Measurements from ENCODE around the gene REEP1.

The REEP1 gene

DNA sequence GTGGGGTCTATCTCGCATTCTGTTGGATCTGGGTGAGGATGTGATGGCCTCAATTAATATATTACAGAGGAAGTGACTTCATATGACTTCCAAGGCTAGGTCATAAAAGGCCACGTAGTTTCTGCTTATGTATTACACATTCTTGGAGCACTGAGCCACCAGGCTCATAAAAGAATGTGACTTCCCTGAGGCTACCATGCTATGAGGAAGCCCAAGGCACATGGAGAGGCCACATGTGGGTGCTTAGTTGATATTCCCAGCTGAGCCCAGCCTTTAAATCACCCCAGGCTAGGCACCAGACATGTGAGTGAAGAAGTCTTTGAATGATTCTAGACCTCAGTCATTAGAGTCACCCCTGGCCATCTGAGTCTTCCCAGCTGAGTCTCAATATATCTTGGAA lies 13.3 kb upstream of the REEP1 start:
- TF ChIP-seq POLR2AphosphoS5 (IDR thresholded peaks at IDR 0.05; ENCODE audit: low read depth, low read length), result no peak
- TF ChIP-seq, protein P1, sequence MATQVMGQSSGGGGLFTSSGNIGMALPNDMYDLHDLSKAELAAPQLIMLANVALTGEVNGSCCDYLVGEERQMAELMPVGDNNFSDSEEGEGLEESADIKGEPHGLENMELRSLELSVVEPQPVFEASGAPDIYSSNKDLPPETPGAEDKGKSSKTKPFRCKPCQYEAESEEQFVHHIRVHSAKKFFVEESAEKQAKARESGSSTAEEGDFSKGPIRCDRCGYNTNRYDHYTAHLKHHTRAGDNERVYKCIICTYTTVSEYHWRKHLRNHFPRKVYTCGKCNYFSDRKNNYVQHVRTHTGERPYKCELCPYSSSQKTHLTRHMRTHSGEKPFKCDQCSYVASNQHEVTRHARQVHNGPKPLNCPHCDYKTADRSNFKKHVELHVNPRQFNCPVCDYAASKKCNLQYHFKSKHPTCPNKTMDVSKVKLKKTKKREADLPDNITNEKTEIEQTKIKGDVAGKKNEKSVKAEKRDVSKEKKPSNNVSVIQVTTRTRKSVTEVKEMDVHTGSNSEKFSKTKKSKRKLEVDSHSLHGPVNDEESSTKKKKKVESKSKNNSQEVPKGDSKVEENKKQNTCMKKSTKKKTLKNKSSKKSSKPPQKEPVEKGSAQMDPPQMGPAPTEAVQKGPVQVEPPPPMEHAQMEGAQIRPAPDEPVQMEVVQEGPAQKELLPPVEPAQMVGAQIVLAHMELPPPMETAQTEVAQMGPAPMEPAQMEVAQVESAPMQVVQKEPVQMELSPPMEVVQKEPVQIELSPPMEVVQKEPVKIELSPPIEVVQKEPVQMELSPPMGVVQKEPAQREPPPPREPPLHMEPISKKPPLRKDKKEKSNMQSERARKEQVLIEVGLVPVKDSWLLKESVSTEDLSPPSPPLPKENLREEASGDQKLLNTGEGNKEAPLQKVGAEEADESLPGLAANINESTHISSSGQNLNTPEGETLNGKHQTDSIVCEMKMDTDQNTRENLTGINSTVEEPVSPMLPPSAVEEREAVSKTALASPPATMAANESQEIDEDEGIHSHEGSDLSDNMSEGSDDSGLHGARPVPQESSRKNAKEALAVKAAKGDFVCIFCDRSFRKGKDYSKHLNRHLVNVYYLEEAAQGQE (IDR thresholded peaks at IDR 0.05; ENCODE audit: insufficient read depth in 1 of 2, low read depth in 2 of 2, low read length in 2 of 2), result no peak
- no peak for TF ChIP-seq SIN3A (IDR thresholded peaks at IDR 0.05; ENCODE audit: borderline replicate concordance, insufficient read depth, low read length)
- no peak for TF ChIP-seq FOXP2 (optimal IDR thresholded peaks at IDR 0.05; ENCODE audit: borderline replicate concordance, extremely low read depth, extremely low read length, insufficient read depth)
- no peak for TF ChIP-seq TAF1 (IDR thresholded peaks at IDR 0.05; ENCODE audit: borderline replicate concordance, insufficient read depth, low read length)

DNA sequence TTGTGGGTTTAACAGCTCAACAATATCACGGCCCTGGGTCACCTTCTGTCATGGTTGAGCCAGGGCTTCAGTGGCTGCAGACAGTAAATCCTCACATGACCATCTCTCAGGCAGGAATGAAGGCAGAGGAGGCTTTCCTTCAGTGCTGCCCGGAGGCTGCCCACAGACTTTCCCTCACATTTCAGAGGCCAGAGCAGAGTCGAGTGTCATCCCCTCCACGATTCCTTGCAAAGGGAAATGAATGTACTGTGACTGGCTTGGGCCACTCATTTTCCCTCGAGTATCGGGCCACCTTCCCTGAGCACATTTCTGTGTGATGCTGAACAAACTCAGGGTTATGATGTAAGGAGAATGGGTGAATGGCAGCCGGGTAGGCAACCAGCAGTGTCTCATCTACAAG lies 10.0 kb upstream of the REEP1 start:
- TF ChIP-seq FOXP2 (optimal IDR thresholded peaks at IDR 0.05; ENCODE audit: borderline replicate concordance, extremely low read depth, extremely low read length, insufficient read depth) (no peak), SIN3A (IDR thresholded peaks at IDR 0.05; ENCODE audit: borderline replicate concordance, insufficient read depth, low read length) (no peak)
- TF ChIP-seq, protein P1 (IDR thresholded peaks at IDR 0.05; ENCODE audit: insufficient read depth in 1 of 2, low read depth in 2 of 2, low read length in 2 of 2), result no peak

DNA sequence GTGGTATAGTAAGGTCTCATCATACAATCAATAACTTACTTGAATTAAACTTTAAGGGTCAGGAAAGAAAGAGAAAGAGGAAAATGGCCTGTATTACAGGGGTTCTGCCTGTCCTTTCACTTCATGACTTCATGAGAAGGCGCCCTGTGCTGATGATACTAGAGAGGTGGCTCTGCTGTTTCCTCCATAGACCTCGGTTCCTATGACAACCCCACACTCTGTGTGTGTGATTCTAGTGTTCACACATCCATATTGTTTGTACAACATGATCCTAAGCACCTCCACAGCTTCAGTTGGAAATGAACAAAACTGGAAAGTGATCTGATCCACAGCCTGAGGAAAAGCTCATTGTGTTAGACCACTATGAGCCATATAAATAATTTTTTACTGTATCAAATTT lies 7.0 kb upstream of the REEP1 start:
- TF ChIP-seq POLR2AphosphoS5 (IDR thresholded peaks at IDR 0.05; ENCODE audit: low read depth, low read length), result no peak
- no peak for TF ChIP-seq SIN3A (IDR thresholded peaks at IDR 0.05; ENCODE audit: borderline replicate concordance, insufficient read depth, low read length)
- TF ChIP-seq, protein P1 (IDR thresholded peaks at IDR 0.05; ENCODE audit: insufficient read depth in 1 of 2, low read depth in 2 of 2, low read length in 2 of 2), result no peak
- TF ChIP-seq FOXP2 (optimal IDR thresholded peaks at IDR 0.05; ENCODE audit: borderline replicate concordance, extremely low read depth, extremely low read length, insufficient read depth), result no peak
- no peak for TF ChIP-seq TAF1 (IDR thresholded peaks at IDR 0.05; ENCODE audit: borderline replicate concordance, insufficient read depth, low read length)

DNA sequence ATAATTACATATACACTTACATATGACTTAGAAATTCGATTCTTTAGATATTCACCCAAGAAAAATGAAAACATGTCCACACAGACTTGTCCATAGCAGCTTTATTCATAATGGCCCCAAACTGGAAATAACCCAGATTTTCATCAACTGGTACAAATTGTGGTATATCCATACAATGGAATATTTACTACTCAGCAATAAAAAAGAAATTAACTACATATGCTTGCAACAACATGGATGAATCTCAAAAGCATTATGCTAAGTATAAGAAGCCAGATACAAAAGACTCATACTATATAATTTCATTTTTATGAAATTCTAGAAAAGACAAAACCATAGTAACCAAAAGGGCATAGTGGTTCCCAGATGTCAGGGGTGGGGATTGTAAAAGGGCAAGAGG lies 5.1 kb upstream of the REEP1 start:
- TF ChIP-seq POLR2AphosphoS5 (IDR thresholded peaks at IDR 0.05; ENCODE audit: low read depth, low read length) (no peak), TAF1 (IDR thresholded peaks at IDR 0.05; ENCODE audit: borderline replicate concordance, insufficient read depth, low read length) (no peak), SIN3A (IDR thresholded peaks at IDR 0.05; ENCODE audit: borderline replicate concordance, insufficient read depth, low read length) (no peak), FOXP2 (optimal IDR thresholded peaks at IDR 0.05; ENCODE audit: borderline replicate concordance, extremely low read depth, extremely low read length, insufficient read depth) (no peak)
- TF ChIP-seq, protein P1 (IDR thresholded peaks at IDR 0.05; ENCODE audit: insufficient read depth in 1 of 2, low read depth in 2 of 2, low read length in 2 of 2), result no peak

DNA sequence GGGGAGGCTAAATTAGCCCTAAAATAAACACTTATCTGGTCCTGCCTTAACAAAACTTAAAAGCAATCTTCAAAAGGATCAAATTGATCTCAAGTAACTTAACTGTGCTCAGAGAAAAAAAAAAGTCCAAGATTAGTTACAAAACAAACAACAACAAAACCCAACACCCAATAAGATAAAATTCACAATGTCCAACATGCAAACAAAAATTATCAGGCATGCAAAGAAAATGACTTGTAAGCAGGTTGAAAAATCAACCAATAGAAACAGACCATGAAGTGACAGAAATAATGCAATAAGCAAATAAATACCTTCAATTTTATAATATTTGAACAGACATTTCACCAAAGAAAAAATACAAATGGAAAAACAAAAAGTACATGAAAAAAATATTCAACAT lies 4.0 kb upstream of the REEP1 start:
- TF ChIP-seq TAF1 (IDR thresholded peaks at IDR 0.05; ENCODE audit: borderline replicate concordance, insufficient read depth, low read length), result no peak
- TF ChIP-seq POLR2AphosphoS5 (IDR thresholded peaks at IDR 0.05; ENCODE audit: low read depth, low read length), result no peak
- TF ChIP-seq FOXP2 (optimal IDR thresholded peaks at IDR 0.05; ENCODE audit: borderline replicate concordance, extremely low read depth, extremely low read length, insufficient read depth), result no peak
- TF ChIP-seq SIN3A (IDR thresholded peaks at IDR 0.05; ENCODE audit: borderline replicate concordance, insufficient read depth, low read length), result no peak
- TF ChIP-seq, protein P1 (IDR thresholded peaks at IDR 0.05; ENCODE audit: insufficient read depth in 1 of 2, low read depth in 2 of 2, low read length in 2 of 2), result no peak

All from PFSK-1 (cell line).